RPMI7951 (cell line): ENCODE measurements around the gene FBXL19. TPM values are rescaled to one million over a fixed set of nuclear protein-coding genes. Genes with fewer than 3 reads are reported as not detected.

Experiments used
- DNase-seq: peaks from one replicate; pipeline ENCODE4 v3.0.0-alpha.2; 2012; ENCODE audit warnings: low read depth
- total RNA-seq: library from RNA; depleted of rRNA; stranded (reverse); fragments of >200 nt; shearing (Covaris generic); gene quantifications from 2 replicates; pipeline ENCODE4 v1.2.3, GENCODE V29; 2014; rRNA removed

The FBXL19 gene
- total RNA-seq, 1 experiment from 2014 or later: 3.7 TPM

DNA sequence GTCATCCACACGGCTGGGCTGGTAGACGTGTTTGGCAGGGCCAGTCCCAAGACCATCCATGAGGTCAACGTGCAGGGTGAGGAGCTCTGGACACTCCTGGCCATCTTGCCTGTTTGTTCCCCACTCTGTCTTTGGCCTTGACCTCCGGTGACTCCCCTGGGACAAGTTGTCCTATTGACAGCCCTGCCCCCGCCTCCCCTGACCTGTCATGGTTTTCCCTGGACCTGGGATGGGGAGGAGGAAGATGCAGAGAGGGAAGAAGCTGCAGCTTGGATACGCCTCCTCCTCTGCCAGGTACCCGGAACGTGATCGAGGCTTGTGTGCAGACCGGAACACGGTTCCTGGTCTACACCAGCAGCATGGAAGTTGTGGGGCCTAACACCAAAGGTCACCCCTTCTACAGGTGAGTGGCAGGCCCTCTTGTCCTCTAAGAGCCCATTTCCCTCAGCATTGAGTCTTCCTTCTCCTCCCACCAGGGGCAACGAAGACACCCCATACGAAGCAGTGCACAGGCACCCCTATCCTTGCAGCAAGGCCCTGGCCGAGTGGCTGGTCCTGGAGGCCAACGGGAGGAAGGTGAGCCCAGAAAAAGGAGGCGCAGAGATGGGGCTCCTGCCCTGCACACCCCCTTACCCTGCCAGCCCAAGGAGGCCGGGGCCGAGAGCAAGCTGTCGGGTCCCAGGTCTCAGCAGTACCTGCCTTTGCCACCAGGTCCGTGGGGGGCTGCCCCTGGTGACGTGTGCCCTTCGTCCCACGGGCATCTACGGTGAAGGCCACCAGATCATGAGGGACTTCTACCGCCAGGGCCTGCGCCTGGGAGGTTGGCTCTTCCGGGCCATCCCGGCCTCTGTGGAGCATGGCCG lies 63.0 kb downstream of the FBXL19 start:
- DNase-seq: no peak

DNA sequence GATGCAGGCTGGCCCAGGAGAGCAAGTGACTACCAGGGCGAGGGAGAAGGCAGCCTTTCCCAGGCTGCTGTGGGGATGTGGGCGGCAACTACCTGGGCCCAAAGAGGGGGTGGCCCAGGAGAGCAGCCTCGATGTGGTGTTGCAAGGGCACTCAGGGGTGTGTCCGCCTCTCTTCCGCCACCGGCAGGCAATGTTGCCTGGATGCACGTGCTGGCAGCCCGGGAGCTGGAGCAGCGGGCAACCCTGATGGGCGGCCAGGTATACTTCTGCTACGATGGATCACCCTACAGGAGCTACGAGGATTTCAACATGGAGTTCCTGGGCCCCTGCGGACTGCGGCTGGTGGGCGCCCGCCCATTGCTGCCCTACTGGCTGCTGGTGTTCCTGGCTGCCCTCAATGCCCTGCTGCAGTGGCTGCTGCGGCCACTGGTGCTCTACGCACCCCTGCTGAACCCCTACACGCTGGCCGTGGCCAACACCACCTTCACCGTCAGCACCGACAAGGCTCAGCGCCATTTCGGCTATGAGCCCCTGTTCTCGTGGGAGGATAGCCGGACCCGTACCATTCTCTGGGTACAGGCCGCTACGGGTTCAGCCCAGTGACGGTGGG lies 64.3 kb downstream of the FBXL19 start:
- DNase-seq: no peak

DNA sequence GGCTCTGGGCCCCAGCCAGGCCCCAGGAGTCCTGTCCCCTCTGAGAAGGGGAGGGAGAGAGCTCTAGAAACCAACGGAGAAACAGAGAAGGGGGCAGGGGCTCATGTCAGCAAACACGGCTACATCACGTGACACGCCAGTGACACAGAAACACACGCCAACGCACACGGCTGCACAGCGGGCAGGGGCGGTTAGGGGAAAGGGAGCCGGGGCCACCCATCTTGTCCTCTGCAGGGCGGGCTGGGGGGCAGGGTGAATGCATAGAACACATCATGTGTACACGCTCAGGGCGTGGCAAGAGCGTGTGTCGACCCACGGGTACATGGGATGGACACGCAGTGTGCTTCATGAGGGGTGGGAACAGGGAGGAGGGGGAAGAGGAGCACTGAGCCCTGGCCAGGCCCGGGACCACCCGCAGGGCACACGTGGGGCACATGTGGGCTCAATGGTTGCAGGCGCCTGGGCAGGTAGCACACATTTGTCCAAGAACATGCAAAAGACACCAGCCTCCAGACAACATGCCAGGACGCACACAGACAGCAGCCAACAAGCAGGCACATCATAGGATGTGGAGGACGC lies 66.2 kb downstream of the FBXL19 start:
- no peak for DNase-seq

DNA sequence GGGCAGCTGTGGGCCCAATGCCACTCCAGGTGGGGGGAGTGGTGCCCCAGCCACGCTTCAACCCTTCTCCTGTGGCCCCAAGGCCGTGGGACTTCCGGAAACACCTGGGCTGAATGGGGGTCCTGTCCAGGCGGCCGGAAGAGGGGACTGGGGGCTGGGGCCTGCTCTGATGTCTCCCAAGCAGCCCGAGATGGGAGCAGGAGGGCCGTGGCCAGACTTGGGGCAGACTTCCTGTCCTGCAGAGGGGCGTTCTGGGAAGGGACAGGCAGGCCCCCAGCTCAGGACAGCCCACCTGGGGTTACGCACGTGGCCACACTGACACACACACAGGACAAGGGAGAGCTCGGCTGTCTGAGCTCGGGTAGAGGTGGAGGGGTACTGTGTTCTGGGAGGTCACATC lies 66.7 kb downstream of the FBXL19 start:
- no peak for DNase-seq

DNA sequence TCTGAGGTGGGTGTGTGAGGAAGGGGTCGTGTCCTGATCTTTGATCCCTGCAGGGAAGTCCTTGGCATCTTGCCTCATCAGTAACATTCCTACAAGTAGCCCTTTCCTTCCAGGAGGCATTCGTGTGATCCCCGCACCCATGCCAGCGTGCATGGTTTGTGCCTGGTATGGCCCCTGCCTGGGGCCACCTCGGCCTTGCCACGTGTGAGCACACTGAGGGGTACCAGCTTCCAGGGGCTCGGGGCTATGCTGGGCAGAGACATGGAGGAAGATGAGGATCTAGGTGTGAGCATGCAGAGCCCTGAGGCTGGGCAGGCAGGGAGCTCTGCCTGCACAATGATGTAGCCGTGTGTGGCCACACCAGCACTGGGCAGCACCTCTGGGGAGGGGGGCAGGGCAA lies 67.7 kb downstream of the FBXL19 start:
- DNase-seq: no peak

DNA sequence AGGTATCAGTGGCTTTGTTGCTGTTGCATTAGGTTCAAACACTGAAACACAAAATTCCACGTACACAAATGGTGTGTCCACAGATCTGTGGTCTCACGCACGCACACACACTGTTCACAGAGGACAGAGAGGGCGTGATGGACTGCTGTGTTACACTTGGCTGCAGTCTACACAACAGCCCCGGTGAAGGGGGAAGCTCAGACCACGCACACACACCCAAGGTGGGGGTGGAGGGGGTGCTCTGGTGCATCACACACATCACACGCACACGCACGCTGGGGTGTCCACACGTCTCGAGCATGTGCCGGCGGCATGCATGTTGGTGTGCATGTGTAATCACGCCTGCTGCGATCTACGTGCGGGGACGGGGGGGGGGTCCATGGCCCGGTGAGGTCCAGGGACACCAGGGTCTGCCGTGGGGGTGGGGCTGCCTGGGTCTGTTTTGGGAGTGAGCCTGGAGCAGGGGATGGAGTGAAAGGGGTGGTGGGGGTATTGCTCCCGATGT lies 69.0 kb downstream of the FBXL19 start:
- no peak for DNase-seq

DNA sequence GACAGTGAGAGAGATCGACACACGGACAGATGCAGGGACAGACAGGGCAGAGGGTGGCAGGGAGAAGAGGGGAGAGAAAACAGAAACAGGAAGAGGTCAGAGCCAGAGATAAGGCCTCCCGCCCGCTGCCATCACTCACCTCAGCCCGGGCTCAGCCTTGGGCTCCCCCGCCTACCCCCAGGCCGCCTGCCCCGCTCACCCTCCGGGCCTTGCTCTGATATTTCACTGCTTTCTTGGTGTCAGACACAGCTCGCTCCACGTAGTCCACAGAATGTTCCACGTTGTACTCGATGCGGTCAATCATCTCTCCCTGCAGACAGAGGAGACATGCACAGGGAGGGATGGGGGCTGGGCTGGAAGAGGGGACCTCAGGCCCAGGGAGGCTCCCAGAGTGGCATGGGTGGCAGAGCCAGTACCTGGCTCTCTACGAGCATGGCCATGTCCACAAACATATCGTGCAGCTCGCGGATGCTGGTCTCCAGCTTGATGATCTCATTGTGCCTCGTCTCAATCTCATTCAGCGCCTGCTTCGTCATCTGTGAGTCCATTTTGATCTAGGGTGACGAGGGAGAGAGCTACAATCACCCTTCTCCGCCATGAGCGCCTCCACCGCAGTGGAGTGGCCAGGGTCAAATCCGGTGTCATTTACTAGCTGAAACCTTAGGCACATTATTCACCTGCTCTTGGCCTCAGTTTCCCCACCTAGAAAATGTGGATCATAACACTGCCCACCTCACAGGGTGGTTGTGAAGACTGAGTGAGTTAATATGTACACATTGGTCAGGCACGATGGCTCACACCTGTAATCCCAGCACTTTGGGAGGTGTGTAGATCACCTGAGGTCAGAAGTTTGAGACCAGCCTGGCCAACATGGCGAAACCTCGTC lies 69.8 kb downstream of the FBXL19 start:
- no peak for DNase-seq

DNA sequence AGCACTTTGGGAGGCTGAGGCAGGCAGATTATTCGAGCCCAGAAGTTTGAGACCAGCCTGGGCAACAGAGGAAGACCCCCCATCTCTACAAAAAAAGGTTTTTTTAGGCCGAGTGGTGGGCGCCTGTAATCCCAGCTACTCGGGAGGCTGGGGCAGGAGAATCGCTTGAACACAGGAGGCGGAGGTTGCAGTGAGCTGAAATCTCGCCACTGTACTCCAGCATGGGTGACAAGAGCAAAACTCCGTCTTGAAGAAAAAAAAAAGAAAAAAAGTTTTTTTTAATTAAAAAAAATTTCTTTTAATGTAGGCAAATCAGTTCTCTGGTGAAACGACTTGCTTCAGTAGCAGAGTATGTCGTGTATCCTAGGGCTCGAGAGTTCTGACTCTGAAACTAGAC lies 72.6 kb downstream of the FBXL19 start:
- no peak for DNase-seq

DNA sequence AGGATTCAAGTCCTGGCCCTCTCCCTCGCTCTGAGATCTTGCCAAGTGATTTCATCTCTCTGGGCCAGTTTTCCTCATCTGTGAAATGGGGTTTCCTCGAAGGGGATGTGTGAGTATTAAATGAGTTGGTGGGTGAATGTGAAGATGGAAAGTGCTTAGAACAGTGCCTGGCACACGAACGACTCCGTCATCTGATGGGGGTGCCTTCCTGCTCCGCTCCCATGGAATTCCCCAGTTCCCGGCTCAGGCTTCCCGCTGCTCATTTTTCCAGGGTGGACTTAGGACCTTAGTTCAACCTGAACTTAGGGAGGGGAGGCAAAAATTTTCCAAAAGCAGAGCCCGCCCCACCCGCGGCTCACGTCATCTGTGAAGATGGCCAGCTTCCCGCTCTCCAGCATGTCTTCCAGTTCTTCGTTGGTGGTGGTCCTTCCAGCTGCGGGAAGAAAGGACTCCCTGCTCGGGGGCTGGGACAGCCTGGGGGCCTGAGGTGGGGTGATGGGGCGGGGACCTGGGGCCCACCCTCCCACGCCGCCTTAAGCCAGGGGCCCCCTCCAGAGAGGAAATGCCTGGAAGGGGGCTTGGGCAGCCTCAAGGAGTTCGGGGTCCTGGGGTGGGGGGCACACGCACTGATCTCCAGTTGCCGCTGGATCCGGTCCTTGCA lies 73.1 kb downstream of the FBXL19 start:
- peak; percentile 43 for DNase-seq

DNA sequence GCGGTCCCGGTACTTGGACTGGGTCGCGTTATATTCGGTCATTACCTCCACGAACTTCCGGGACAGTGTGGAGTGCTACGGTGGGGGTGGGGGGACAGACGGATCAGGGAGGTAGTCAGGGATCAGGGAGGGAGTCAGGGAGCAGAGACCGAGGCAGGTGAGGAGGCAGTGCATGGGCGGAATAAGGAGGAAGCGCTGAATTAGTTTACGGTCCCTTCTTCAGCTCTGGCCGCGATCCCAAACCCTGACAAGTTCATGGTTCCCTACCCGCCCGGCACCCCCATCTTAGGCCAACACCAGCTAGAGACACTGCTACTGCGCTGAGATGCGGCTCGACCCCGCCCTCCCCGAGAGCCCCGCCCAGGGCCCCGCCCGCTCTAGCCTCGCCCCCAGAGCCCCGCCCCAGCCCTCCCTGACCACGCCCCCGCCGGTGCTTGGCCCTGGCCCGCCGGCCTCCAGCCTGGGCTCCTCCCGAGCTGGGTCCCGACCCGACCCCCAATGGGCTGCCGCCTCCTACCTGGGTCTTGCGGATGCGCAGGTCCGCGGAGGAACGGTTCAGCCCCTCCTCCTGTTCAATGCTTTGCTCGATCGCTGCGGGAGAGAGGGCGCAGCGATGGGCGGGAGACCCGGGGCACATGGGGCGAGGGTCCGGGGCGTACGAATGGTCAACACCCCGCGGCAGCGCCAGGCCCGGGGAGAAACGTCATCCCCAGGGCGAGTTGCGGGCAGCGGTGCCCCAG lies 73.8 kb downstream of the FBXL19 start:
- peak; percentile 78 for DNase-seq

DNA sequence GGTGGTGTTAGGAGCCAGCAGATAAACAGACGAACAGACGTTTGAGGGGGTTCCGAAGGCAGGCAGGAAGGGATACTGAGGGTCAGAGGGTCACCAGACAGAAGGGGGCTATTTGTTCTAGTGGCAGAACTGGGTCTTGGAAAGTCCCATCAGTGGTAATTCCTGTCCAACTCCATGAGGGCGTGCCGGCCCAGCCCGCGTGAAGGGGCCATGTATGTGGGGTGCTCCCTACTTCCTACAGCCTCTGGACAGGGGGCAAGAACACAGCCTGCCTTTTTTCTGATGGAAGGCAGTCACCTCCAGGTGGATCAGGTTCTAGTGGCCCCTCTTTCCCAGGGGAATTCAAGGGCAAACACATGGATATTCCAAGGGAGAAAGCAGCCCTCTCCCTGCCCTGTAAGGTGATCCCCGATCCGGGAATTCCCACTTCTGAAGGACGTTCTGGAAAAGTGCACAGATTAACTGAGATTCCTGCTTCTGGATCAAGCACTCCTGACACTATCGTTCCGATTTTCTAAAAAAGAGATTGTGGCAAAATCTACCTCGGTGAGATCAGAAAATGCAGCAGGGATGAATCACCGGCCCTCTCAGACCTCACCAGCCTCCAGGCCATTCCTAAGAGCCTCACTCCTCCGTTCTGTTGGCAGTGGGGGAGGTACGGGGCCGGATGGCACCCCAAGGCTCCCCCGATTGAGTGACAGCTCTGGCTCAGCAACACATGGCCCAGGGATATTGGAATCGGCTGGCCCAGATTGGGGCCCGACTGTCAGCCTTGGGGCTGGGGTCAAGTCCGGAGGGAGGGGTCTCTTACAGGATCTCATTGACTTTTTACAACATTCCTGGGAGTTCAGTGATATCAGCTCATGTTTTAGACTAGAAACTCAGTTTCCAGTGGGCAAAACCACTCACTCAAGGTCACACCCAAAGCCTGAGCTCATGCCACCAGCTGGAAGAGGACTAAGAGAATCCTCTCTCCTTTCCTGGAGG lies 74.6 kb downstream of the FBXL19 start:
- peak; percentile 91 for DNase-seq

Other genes starting within 250 kb of the FBXL19 start
- 2.6 and 5.3 TPM in 2 replicates for gene SRCAP, start 224.4 kb upstream of the FBXL19 start, total RNA-seq
- gene PHKG2, start 175.1 kb upstream of the FBXL19 start, total RNA-seq: 25.3 and 30.9 TPM in 2 replicates
- 3.4 and 4.6 TPM in 2 replicates for gene CFAP119, start 161.5 kb upstream of the FBXL19 start, total RNA-seq
- 45.3 and 48.2 TPM in 2 replicates for gene RNF40, start 161.2 kb upstream of the FBXL19 start, total RNA-seq
- gene ZNF629, start 136.4 kb upstream of the FBXL19 start, total RNA-seq: 7.5 and 8.3 TPM in 2 replicates
- gene BCL7C, start 29.5 kb upstream of the FBXL19 start, total RNA-seq: 40.5 and 42.2 TPM in 2 replicates
- 0.24 and 0.39 TPM in 2 replicates for gene CTF1, start 27.0 kb upstream of the FBXL19 start, total RNA-seq
- 28.5 and 41.6 TPM in 2 replicates for gene ORAI3, start 25.5 kb downstream of the FBXL19 start, total RNA-seq
- 1.1 and 1.2 TPM in 2 replicates for gene SETD1A, start 34.2 kb downstream of the FBXL19 start, total RNA-seq
- 10.9 and 16.3 TPM in 2 replicates for gene HSD3B7, start 61.6 kb downstream of the FBXL19 start, total RNA-seq
- 0.29 and 0.60 TPM in 2 replicates for gene STX1B, start 87.1 kb downstream of the FBXL19 start, total RNA-seq
- 23.1 and 23.5 TPM in 2 replicates for gene STX4, start 110.0 kb downstream of the FBXL19 start, total RNA-seq
- 3.6 and 6.2 TPM in 2 replicates for gene ZNF668, start 150.7 kb downstream of the FBXL19 start, total RNA-seq
- 4.3 and 6.7 TPM in 2 replicates for gene ZNF646, start 150.8 kb downstream of the FBXL19 start, total RNA-seq
- gene PRSS53, start 165.4 kb downstream of the FBXL19 start, total RNA-seq: 0.60 and 1.3 TPM in 2 replicates
- 212 and 281 TPM in 2 replicates for gene VKORC1, start 171.2 kb downstream of the FBXL19 start, total RNA-seq
- gene BCKDK, start 184.8 kb downstream of the FBXL19 start, total RNA-seq: 33.9 and 42.7 TPM in 2 replicates
- gene KAT8, start 194.1 kb downstream of the FBXL19 start, total RNA-seq: 25.5 and 31.0 TPM in 2 replicates
- gene PRSS8, start 212.2 kb downstream of the FBXL19 start, total RNA-seq: not detected in 2 replicates
- 1.1 and 2.6 TPM in 2 replicates for gene PRSS36, start 226.5 kb downstream of the FBXL19 start, total RNA-seq